Measurements from ENCODE around the gene SAMD4A. TPM values are rescaled to one million over a fixed set of nuclear protein-coding genes. Genes with fewer than 3 reads are reported as not detected.

Gene SAMD4A
- total RNA-seq, 4 donors from 2014 or later = 2.9 to 19.5 (median 3.9) TPM

GRCh38 chr14:54768501-54769129, 201.7 kb downstream of the SAMD4A start:
- Histone ChIP-seq H3K9me3 (no peaks in the 10 kb centered on the region), H3K36me3 (peaks cover 0 to 17% (median 0%) of the 10 kb centered on the region in 3 donors), H3K27ac (no peak overlapping the region), H3K27me3 (no peaks in the 10 kb centered on the region), H3K4me3 (no peak overlapping the region), H3K4me1 (peaks cover 10 to 17% (median 13%) of the 10 kb centered on the region in 3 donors)
- WGBS, 2 donors = 76 to 78% methylated on average over 9 of the region's 9 CpGs
- DNase-seq = no peak
- TF ChIP-seq POLR2A (IDR thresholded peaks at IDR 0.05) = no peak
- TF ChIP-seq, protein P1, sequence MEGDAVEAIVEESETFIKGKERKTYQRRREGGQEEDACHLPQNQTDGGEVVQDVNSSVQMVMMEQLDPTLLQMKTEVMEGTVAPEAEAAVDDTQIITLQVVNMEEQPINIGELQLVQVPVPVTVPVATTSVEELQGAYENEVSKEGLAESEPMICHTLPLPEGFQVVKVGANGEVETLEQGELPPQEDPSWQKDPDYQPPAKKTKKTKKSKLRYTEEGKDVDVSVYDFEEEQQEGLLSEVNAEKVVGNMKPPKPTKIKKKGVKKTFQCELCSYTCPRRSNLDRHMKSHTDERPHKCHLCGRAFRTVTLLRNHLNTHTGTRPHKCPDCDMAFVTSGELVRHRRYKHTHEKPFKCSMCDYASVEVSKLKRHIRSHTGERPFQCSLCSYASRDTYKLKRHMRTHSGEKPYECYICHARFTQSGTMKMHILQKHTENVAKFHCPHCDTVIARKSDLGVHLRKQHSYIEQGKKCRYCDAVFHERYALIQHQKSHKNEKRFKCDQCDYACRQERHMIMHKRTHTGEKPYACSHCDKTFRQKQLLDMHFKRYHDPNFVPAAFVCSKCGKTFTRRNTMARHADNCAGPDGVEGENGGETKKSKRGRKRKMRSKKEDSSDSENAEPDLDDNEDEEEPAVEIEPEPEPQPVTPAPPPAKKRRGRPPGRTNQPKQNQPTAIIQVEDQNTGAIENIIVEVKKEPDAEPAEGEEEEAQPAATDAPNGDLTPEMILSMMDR (IDR thresholded peaks at IDR 0.05) = no peak
- intact Hi-C loops (cut with DNase I) = no loop called here

DNA sequence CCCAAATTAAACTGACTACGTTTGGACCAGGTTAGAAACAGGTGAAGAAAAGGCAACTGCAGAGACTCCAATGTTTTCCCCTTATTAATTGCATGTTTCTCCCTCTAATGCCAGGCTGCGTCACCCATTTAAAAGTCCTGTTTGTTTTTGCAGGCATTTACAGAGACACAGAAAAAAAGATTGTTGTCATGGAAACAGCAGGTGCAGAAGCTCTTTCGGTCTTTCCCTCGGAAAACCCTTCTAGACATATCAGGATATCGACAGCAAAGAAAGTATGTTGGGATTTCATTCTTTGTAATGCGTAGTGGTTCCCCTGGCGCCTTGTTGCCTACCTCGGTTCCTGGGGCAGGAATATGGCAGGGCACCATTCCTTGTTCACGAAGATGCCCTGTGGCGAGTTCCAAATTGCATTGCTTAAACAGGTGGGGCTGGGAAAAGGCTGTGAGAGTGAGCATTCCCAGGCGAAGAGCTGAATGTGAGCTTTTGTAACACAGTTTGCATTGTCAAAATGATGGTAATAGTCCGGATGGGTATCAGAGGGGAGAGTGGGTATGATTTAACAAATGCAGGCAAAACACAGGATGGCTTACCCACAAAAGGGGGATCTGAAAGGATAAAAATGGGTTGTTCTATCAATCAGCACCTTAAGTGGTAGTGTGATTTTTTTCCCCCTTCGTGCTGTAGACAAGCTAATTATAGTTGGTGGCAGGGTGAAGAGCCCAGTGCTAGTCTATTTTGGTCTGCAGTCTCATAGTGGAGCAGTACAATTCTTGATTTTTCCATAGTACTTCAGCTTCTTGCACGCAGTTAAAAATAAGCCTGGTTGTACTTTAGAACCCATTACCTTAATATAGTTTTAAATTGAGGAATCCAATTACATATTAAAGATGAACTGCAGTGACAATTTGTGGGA, 203.3 kb downstream of the SAMD4A start:
- TF ChIP-seq POLR2A (IDR thresholded peaks at IDR 0.05) = no peak
- TF ChIP-seq, protein P1 (IDR thresholded peaks at IDR 0.05) = no peak
- H3K4me3 ChIP-seq = no peak overlapping the region
- H3K9me3 ChIP-seq = no peaks in the 10 kb centered on the region
- 81 to 85% methylated on average over 10 to 14 of the region's 14 CpGs for WGBS, 2 donors
- peaks cover 0 to 11% (median 0%) of the 10 kb centered on the region in 3 donors for H3K36me3 ChIP-seq
- H3K27me3 ChIP-seq = peaks cover 0 to 6% (median 0%) of the 10 kb centered on the region in 4 donors
- H3K27ac ChIP-seq = peak overlapping the region in 1 of 4 donors; percentile 10
- intact Hi-C loops (cut with DNase I) = loop anchor here (5.0 to 10.0 kb wide), 2 partner anchors 135 to 203 kb away; partner anchors contain the start of genes GCH1 and SAMD4A
- no peak for DNase-seq
- H3K4me1 ChIP-seq = peaks cover 13 to 25% (median 16%) of the 10 kb centered on the region in 3 donors

DNA sequence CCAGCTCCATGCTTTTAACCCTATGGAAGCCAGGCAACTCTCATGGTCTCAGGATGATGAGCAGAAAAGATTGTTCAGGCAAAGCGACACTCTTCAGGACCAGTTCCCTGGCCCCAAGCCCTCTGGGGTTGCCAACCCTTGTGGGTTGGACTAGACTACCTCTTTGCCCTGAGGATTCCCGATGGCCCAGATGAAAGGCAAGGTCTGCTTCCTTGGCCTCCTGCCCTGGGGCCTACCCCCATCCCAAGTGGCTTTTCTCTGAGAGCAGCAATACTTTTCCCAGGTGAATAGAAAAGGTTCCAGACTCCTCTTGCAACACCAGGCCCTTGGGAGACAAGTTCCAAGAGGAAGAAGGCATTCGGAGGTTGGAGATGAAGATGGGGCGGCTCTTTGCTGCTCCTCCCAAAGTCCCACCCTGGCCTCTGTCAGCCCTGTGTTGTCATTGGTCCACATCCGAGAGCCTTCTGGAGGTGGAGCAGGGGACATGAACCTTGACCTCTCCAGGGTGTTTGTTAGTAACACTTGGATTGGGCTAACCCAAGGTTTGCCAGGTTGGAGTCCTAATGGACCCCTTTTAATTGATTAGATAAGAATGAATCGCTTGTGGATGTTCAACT, 204.6 kb downstream of the SAMD4A start:
- Histone ChIP-seq H3K27me3 (peaks cover 0 to 16% (median 0%) of the 10 kb centered on the region in 4 donors), H3K4me1 (peaks cover 19 to 37% (median 22%) of the 10 kb centered on the region in 3 donors), H3K4me3 (no peak overlapping the region), H3K36me3 (peaks cover 0 to 13% (median 0%) of the 10 kb centered on the region in 3 donors), H3K9me3 (no peaks in the 10 kb centered on the region), H3K27ac (peak overlapping the region in 3 of 4 donors; percentile 85 to 91 (median 87))
- WGBS, 2 donors = 78 to 93% methylated on average over 4 of the region's 6 CpGs
- no peak for DNase-seq
- intact Hi-C loops (cut with DNase I) = loop anchor here (5.0 to 10.0 kb wide), 2 partner anchors 133 to 204 kb away; partner anchors contain the start of genes GCH1 and SAMD4A
- TF ChIP-seq, protein P1 (IDR thresholded peaks at IDR 0.05) = no peak
- no peak for TF ChIP-seq POLR2A (IDR thresholded peaks at IDR 0.05)

- whole genome bisulfite sequencing, 2 donors = 74 to 78% methylated on average over 7 of the region's 7 CpGs
- intact Hi-C loops (cut with DNase I) = loop anchor here (5.0 to 10.0 kb wide), 2 partner anchors 132 to 205 kb away; partner anchors contain the start of genes GCH1 and SAMD4A
- H3K36me3 ChIP-seq = peaks cover 0 to 7% (median 0%) of the 10 kb centered on the region in 3 donors
These were observed 205.5 kb downstream of the SAMD4A start for GRCh38 chr14:54772451-54772881.

More at GRCh38 chr14:54772451-54772881, 205.5 kb downstream of the SAMD4A start:
- no peak for DNase-seq
- Histone ChIP-seq H3K4me3 (no peak overlapping the region), H3K27ac (peak overlapping the region; percentile 65 to 91 (median 86)), H3K27me3 (peaks cover 0 to 16% (median 0%) of the 10 kb centered on the region in 4 donors), H3K9me3 (no peaks in the 10 kb centered on the region), H3K4me1 (peaks cover 19 to 43% (median 22%) of the 10 kb centered on the region in 3 donors)
- TF ChIP-seq, protein P1 (IDR thresholded peaks at IDR 0.05) = no peak
- TF ChIP-seq POLR2A (IDR thresholded peaks at IDR 0.05) = no peak

Measured in esophagus squamous epithelium (tissue), 5 donors.